ENCODE data around the gene WDR86. TPM values are rescaled to one million over a fixed set of nuclear protein-coding genes. Genes with fewer than 3 reads are reported as not detected.

Gene WDR86
- total RNA-seq, 1 donor from 2014 or later, result 82.9 TPM

GRCh38 chr7:151454932-151455530 lies 45.2 kb upstream of the WDR86 start:
- H3K36me3 Mint-ChIP-seq (ENCODE audit: insufficient read depth), result no peaks in the 10 kb centered on the region
- peaks cover 6% of the 10 kb centered on the region for H3K9me3 Mint-ChIP-seq (ENCODE audit: low read depth)
- no peak for DNase-seq (ENCODE audit: low spot score, unreplicated experiment)
- H3K4me1 Mint-ChIP-seq (ENCODE audit: low read depth), result peaks cover 7% of the 10 kb centered on the region
- TF ChIP-seq, protein P1, sequence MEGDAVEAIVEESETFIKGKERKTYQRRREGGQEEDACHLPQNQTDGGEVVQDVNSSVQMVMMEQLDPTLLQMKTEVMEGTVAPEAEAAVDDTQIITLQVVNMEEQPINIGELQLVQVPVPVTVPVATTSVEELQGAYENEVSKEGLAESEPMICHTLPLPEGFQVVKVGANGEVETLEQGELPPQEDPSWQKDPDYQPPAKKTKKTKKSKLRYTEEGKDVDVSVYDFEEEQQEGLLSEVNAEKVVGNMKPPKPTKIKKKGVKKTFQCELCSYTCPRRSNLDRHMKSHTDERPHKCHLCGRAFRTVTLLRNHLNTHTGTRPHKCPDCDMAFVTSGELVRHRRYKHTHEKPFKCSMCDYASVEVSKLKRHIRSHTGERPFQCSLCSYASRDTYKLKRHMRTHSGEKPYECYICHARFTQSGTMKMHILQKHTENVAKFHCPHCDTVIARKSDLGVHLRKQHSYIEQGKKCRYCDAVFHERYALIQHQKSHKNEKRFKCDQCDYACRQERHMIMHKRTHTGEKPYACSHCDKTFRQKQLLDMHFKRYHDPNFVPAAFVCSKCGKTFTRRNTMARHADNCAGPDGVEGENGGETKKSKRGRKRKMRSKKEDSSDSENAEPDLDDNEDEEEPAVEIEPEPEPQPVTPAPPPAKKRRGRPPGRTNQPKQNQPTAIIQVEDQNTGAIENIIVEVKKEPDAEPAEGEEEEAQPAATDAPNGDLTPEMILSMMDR (IDR thresholded peaks at IDR 0.05; ENCODE audit: unreplicated experiment), result no peak
- H3K27me3 Mint-ChIP-seq, result peaks cover 30% of the 10 kb centered on the region
- no peak overlapping the region for H3K27ac Mint-ChIP-seq
- no peak overlapping the region for H3K4me3 Mint-ChIP-seq (ENCODE audit: low read depth)

DNA sequence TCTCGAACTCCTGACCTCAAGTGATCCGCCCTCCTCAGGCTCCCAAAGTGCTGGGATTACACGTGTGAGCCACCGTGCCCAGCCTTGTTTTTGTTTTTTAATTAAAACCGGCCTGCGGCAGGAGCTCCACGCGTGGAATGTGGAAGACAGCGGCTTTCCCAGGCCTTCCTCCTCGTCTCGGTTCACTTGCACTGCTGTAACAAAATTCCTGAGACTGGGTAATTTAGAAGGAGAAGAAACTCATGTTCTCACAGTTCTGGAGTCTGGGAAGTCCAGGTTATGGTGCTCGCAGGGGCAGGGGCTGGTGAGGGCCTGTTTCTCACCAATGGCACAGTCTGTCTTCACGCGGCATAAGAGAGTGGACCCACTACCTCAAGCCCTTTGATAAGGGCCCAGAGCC lies 44.5 kb upstream of the WDR86 start:
- Mint-ChIP-seq H3K4me1 (ENCODE audit: low read depth) (peaks cover under 1% of the 10 kb centered on the region), H3K27me3 (peaks cover 37% of the 10 kb centered on the region), H3K9me3 (ENCODE audit: low read depth) (peaks cover 6% of the 10 kb centered on the region), H3K36me3 (ENCODE audit: insufficient read depth) (no peaks in the 10 kb centered on the region), H3K27ac (no peak overlapping the region), H3K4me3 (ENCODE audit: low read depth) (no peak overlapping the region)
- TF ChIP-seq, protein P1 (IDR thresholded peaks at IDR 0.05; ENCODE audit: unreplicated experiment), result no peak
- no peak for DNase-seq (ENCODE audit: low spot score, unreplicated experiment)

GRCh38 chr7:151453326-151453791 lies 43.5 kb upstream of the WDR86 start:
- DNase-seq (ENCODE audit: low spot score, unreplicated experiment), result no peak
- Mint-ChIP-seq H3K9me3 (ENCODE audit: low read depth) (peaks cover 6% of the 10 kb centered on the region), H3K4me3 (ENCODE audit: low read depth) (no peak overlapping the region), H3K36me3 (ENCODE audit: insufficient read depth) (no peaks in the 10 kb centered on the region), H3K4me1 (ENCODE audit: low read depth) (no peaks in the 10 kb centered on the region), H3K27me3 (peaks cover 37% of the 10 kb centered on the region), H3K27ac (no peak overlapping the region)
- TF ChIP-seq, protein P1 (IDR thresholded peaks at IDR 0.05; ENCODE audit: unreplicated experiment), result no peak

GRCh38 chr7:151452680-151453325 lies 43.0 kb upstream of the WDR86 start:
- H3K9me3 Mint-ChIP-seq (ENCODE audit: low read depth), result peaks cover 4% of the 10 kb centered on the region
- no peak overlapping the region for H3K4me3 Mint-ChIP-seq (ENCODE audit: low read depth)
- TF ChIP-seq, protein P1 (IDR thresholded peaks at IDR 0.05; ENCODE audit: unreplicated experiment), result no peak
- H3K36me3 Mint-ChIP-seq (ENCODE audit: insufficient read depth), result no peaks in the 10 kb centered on the region
- H3K27me3 Mint-ChIP-seq, result peaks cover 37% of the 10 kb centered on the region
- H3K27ac Mint-ChIP-seq, result no peak overlapping the region
- H3K4me1 Mint-ChIP-seq (ENCODE audit: low read depth), result no peaks in the 10 kb centered on the region
- DNase-seq (ENCODE audit: low spot score, unreplicated experiment), result no peak

DNA sequence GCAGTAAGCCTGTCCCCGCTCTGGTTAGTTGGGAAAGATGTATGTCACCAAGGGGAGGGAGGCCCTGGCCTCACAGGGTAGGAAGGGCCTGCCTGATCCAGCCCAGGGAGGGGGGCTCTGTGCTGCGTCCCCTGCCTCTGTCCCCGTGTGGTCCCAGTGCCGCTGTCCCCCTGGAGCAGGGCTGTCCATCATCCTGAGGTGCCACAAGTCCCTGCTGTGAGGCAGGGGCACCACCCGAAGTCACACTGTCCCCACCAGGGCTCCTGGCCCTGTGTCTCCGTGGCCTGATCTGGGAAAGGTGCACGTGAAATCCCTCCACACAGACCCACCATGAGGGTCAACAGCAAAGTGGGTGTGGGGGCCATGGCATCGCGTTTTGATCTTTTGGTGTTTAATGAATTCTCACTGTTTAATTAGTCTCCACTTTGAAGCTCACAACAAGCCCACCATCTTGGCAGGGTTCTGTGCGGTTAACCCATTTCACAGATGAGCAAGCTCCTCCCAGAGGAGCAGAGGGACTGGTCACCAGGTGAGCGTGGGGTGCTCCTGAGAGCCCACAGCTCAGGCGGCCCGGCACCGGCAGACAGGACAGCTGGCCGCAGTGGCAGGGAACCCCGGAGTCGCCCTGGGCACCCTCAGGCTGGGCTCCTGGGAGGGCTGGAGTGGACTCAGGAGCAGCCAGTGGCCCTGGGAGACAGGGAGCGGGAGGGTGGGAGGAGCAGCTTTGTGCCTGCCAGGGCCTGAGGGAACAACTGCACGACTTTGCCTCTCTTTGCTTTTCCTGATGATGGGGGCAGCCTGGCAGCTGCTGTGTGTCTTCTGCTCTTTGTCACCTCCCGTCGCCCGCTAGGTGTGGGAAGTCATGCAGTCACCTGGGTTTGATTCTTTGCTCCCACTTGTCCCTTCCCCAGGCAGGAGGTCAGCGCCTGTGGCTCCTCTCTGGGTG lies 42.1 kb upstream of the WDR86 start:
- Mint-ChIP-seq H3K4me3 (ENCODE audit: low read depth) (no peak overlapping the region), H3K9me3 (ENCODE audit: low read depth) (no peaks in the 10 kb centered on the region), H3K36me3 (ENCODE audit: insufficient read depth) (no peaks in the 10 kb centered on the region), H3K4me1 (ENCODE audit: low read depth) (no peaks in the 10 kb centered on the region), H3K27me3 (peaks cover 31% of the 10 kb centered on the region), H3K27ac (no peak overlapping the region)
- TF ChIP-seq, protein P1 (IDR thresholded peaks at IDR 0.05; ENCODE audit: unreplicated experiment), result no peak
- no peak for DNase-seq (ENCODE audit: low spot score, unreplicated experiment)
